ENCODE measurements around the gene STAT6.

- no peak for TF ChIP-seq CTCF (IDR thresholded peaks at IDR 0.05)
- no peak for TF ChIP-seq POLR2A (IDR thresholded peaks at IDR 0.05)
Observed at GRCh38 chr12:57130941-57131340, 19.8 kb upstream of the STAT6 start.

Data from heart left ventricle (tissue), 13 donors.